Aorta (tissue), 5 donors: Measurements from ENCODE around the gene GSDME. TPM values are rescaled to one million over a fixed set of nuclear protein-coding genes. Genes with fewer than 3 reads are reported as not detected.
A peak's percentile ranks its signal among the peaks of the same experiment; 100 is the strongest.

Experiments
- ATAC-seq: fragments of 200-7000 bp; cut with Tn5 transposase; one replicate; pipeline ENCODE4 v1.9.1; 2022; ENCODE audit warnings: moderate library complexity; ENCODE audit not compliant: low FRiP score
- DNase-seq, 2 donors: peaks; one replicate each; pipeline ENCODE4 v3.0.0-alpha.2; 2020
- H3K27ac ChIP-seq, 2 donors: one replicate each; pipeline ENCODE4 v1.5.1; 2013; ENCODE audit warnings: low read length in 2 of 2, mild to moderate bottlenecking in 2 of 2, moderate library complexity in 2 of 2, control low read depth in 1 of 2, inconsistent platforms in 1 of 2, low read depth in 1 of 2
- H3K27me3 ChIP-seq, 2 donors: one replicate each; pipeline ENCODE4 v1.6.1; 2013; ENCODE audit warnings: control low read depth in 1 of 2, low read length in 1 of 2, mild to moderate bottlenecking in 1 of 2, moderate library complexity in 1 of 2; ENCODE audit not compliant: insufficient read depth in 2 of 2, control insufficient read depth in 1 of 2
- H3K36me3 ChIP-seq, 2 donors: one replicate each; pipeline ENCODE4 v1.6.1; 2013; ENCODE audit warnings: control low read depth in 1 of 2, low read length in 1 of 2, mild to moderate bottlenecking in 1 of 2; ENCODE audit not compliant: insufficient read depth in 2 of 2, control insufficient read depth in 1 of 2
- H3K4me1 ChIP-seq, 2 donors: one replicate each; pipeline ENCODE4 v1.6.1; 2013; ENCODE audit warnings: low read length in 2 of 2, control low read depth in 1 of 2, mild to moderate bottlenecking in 1 of 2, moderate library complexity in 1 of 2; ENCODE audit not compliant: insufficient read depth in 2 of 2, control insufficient read depth in 1 of 2
- H3K4me3 ChIP-seq, 2 donors: one replicate each; pipeline ENCODE4 v1.5.1; 2013; ENCODE audit warnings: low read length in 2 of 2, control low read depth in 1 of 2, mild to moderate bottlenecking in 1 of 2
- H3K9me3 ChIP-seq: one replicate; pipeline ENCODE4 v1.6.1; 2013; ENCODE audit warnings: mild to moderate bottlenecking, low read length; ENCODE audit not compliant: control insufficient read depth
- WGBS, 2 donors: extraction: QIAGEN DNeasy Blood & Tissue Kit; methylation state at CpG; one replicate each; pipeline ENCODE4 v1.1.7; 2013; 5-methylcytosine and 5-hydroxymethylcytosine counted together
- intact Hi-C, 2 donors: fragments of 100-400 bp; cut with DNase I; formaldehyde crosslinking; loops; one replicate each; pipeline versions ENCODE4 v1.14.2 to v1.15.0; 2022
- polyA plus RNA-seq, 2 donors: library from polyadenylated mRNA; stranded (reverse); fragments of 200-250 nt; gene quantifications; one replicate each; pipeline ENCODE4 v1.2.3, GENCODE V29; 2013
- total RNA-seq, 2 donors: library from RNA; stranded (reverse); fragmentation: NEBNext Ultra II Directional; extraction: Animal tissue kit (Norgen Biotek cat#: 25700); gene quantifications; one replicate each; pipeline ENCODE4 v1.2.1, GENCODE V29; 2021
- donor health status: healthy with polysubstance abuse.
- donor health status: Bipolar disorder and iron deficiency.
- donor health status: DM: no; HTN: no; CAD: no.
- donor health status: DM: no; HTN: no; CAD: no.
- donor health status: DM: yes; HTN: yes; CAD: no.

The GSDME gene
- total and polyA plus RNA-seq, 4 donors = 15.1 to 20.3 (median 17.5) TPM

DNA sequence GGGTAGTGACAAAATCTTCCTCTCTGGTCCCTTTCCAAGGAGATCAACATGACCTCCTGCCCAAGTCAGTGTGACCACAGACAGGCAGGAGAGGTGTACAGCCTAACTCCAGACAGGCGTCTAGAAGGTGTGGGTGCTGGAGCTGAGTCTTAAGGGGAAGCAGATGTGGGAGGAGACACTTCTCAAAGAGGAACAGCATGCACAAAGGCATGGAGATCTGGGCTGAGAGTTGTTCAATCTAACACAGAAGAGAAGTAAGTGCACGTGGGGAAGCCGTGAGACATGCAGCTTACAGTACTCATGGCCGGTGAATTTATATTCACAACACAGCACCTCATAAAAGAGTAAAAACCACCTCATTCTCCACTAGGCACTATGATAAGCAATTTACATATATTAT lies 23.8 kb upstream of the GSDME start:
- Histone ChIP-seq H3K36me3 (no peaks in the 10 kb centered on the region), H3K4me1 (no peaks in the 10 kb centered on the region), H3K4me3 (no peak overlapping the region), H3K9me3 (no peaks in the 10 kb centered on the region), H3K27me3 (no peaks in the 10 kb centered on the region), H3K27ac (no peak overlapping the region)
- no peak for DNase-seq
- intact Hi-C loops = no loop called here
- no peak for ATAC-seq
- WGBS, 2 donors = 93% methylated on average over 4 of the region's 4 CpGs

DNA sequence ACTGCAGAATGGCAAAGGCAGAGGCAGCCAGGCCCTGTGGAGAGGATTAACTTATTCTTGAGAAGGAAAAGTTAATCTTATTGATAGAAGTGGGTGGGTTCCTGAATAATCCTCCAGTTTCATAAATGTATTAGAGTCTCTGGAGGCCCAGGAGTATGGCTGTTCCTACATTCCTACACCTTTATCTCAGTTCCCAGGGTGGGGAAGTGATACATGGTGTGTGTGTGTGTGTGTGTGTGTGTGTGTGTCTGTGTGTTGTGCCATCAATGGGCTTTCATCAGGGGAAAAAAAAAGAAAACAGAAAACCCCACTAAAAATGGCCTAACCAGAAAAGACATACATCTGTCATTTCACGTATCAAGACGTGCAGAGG lies 22.0 kb upstream of the GSDME start:
- H3K27me3 ChIP-seq = no peaks in the 10 kb centered on the region
- DNase-seq = no peak
- H3K36me3 ChIP-seq = no peaks in the 10 kb centered on the region
- no peak overlapping the region for H3K4me3 ChIP-seq
- intact Hi-C loops = no loop called here
- no peak for ATAC-seq
- WGBS, 2 donors = 82 to 94% methylated on average over 2 of the region's 2 CpGs
- no peaks in the 10 kb centered on the region for H3K9me3 ChIP-seq
- no peak overlapping the region for H3K27ac ChIP-seq
- H3K4me1 ChIP-seq = no peaks in the 10 kb centered on the region

DNA sequence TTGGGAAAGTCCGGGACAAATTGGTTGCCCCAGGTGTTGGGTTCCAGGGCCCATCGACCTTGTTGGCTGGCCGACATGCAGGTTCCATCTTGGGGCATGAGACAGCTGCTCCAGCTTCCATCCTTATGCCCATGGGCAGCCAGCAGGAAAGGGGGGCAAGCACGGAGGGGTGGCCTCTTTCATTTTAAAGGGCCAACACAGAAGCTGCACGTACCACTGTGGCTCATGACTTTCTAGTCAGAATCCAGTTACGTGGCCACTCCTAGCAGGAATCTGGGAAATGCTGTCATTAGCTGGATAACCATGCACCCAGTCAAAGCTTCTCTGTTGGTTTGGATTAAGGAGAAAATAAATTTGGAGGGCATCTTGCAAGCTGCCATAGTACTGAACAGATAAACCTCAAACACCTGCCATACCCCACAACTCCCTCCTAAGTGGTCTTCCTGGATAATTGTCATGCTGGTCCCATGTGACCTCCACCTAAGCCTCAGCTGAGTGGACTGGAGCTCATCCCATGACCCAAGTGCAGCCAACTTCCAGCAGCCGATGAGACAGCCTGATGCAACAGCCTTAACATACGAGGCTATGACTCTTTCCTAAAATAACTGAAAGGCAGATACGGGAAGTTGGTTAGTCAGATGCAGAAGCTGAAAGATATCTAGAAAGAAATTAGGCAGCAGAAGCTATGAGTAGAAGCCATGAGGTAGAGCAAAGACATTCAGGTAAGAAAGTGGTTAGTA lies 21.4 kb upstream of the GSDME start:
- DNase-seq (peak in 1 of 2 donors; percentile 84), ATAC-seq (peak; percentile 72)
- Histone ChIP-seq H3K27ac (no peak overlapping the region), H3K36me3 (no peaks in the 10 kb centered on the region), H3K4me1 (no peaks in the 10 kb centered on the region), H3K27me3 (no peaks in the 10 kb centered on the region), H3K4me3 (no peak overlapping the region), H3K9me3 (no peaks in the 10 kb centered on the region)
- WGBS, 2 donors = 76 to 81% methylated on average over 9 of the region's 9 CpGs
- intact Hi-C loops = no loop called here

DNA sequence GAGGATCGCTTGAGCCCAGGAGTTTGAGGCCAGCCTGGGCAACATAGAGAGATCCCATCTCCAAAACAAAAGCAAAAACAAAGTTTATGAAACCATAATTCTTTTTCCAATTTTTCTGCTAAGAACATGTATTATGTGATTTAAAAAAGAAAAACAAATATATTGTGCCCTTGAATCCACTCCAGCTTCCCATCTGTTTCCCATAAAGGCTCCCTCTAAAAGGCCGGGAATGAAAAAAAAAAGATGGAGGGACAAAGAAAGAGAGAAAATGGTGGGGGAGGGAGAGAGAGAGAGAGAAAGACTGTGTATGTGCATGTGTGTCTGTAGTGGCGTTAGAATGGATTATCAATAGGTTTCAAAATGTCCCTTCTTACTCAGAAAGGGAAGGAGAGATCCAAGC lies 20.5 kb upstream of the GSDME start:
- no peak overlapping the region for H3K4me3 ChIP-seq
- WGBS, 2 donors = 80 to 81% methylated on average over 3 of the region's 3 CpGs
- DNase-seq (no peak), ATAC-seq (no peak)
- no peaks in the 10 kb centered on the region for H3K36me3 ChIP-seq
- H3K4me1 ChIP-seq = no peaks in the 10 kb centered on the region
- intact Hi-C loops = no loop called here
- no peak overlapping the region for H3K27ac ChIP-seq
- H3K9me3 ChIP-seq = no peaks in the 10 kb centered on the region
- H3K27me3 ChIP-seq = no peaks in the 10 kb centered on the region

- no peaks in the 10 kb centered on the region for H3K36me3 ChIP-seq
- ATAC-seq (no peak), DNase-seq (no peak)
- no peaks in the 10 kb centered on the region for H3K27me3 ChIP-seq
- no peak overlapping the region for H3K27ac ChIP-seq
- H3K4me3 ChIP-seq = no peak overlapping the region
- no peaks in the 10 kb centered on the region for H3K4me1 ChIP-seq
- H3K9me3 ChIP-seq = peaks cover 5% of the 10 kb centered on the region
- intact Hi-C loops = no loop called here
These were observed 16.4 kb upstream of the GSDME start for GRCh38 chr7:24773646-24774045.

GRCh38 chr7:24769851-24770250 lies 12.6 kb upstream of the GSDME start:
- no peaks in the 10 kb centered on the region for H3K4me1 ChIP-seq
- no peak overlapping the region for H3K27ac ChIP-seq
- no peak overlapping the region for H3K4me3 ChIP-seq
- no peaks in the 10 kb centered on the region for H3K36me3 ChIP-seq
- WGBS, 2 donors = 16 to 20% methylated on average over 2 of the region's 2 CpGs
- intact Hi-C loops = no loop called here
- DNase-seq (no peak), ATAC-seq (peak; percentile 41)
- H3K9me3 ChIP-seq = peaks cover 5% of the 10 kb centered on the region
- no peaks in the 10 kb centered on the region for H3K27me3 ChIP-seq

GRCh38 chr7:24769014-24769830 lies 12.0 kb upstream of the GSDME start:
- Histone ChIP-seq H3K4me3 (no peak overlapping the region), H3K27ac (no peak overlapping the region), H3K27me3 (no peaks in the 10 kb centered on the region), H3K4me1 (no peaks in the 10 kb centered on the region), H3K9me3 (peaks cover 5% of the 10 kb centered on the region), H3K36me3 (no peaks in the 10 kb centered on the region)
- intact Hi-C loops = no loop called here
- ATAC-seq (no peak), DNase-seq (no peak)
- WGBS, 2 donors = 39 to 42% methylated on average over 9 of the region's 9 CpGs

DNA sequence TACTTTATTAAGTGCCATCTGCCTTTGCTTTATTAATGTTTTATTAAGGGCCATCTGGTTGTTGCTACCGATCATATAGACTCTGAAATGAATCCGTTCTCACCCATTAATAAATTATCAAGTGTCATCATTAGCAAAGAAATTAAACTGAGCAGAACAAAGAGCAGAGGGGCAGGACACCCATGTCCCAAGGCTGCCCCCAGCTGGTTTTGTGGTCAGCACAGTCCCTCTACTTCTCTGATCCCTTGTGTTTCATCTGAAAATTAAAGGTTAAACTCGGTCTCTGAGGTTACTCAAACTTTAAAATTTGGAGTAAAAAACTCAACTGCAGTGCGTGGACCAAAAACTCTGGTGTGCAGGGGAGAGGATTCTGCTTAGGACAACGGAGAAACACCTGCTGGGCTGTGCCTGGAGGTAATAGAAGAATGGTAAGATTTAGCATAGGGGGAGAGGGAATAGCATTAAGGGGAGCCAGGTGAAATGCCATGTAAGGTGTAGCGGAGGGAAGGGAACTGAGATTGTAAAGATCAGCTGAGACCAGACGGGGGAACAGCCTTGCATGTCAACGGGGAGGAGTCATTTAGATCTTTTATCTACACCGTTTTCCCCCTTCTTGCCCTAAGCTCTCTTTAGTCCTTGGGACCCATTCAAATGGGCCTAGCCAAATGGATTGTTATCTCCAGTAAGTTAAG lies 10.8 kb upstream of the GSDME start:
- 85 to 89% methylated on average over 9 of the region's 9 CpGs for WGBS, 2 donors
- no peak overlapping the region for H3K4me3 ChIP-seq
- DNase-seq = no peak
- no peaks in the 10 kb centered on the region for H3K4me1 ChIP-seq
- no peaks in the 10 kb centered on the region for H3K27me3 ChIP-seq
- intact Hi-C loops = no loop called here
- no peak overlapping the region for H3K27ac ChIP-seq
- H3K36me3 ChIP-seq = no peaks in the 10 kb centered on the region
- ATAC-seq = no peak
- peaks cover 5% of the 10 kb centered on the region for H3K9me3 ChIP-seq
